ENCODE data around the gene PIEZO1. TPM values are rescaled to one million over a fixed set of nuclear protein-coding genes. Genes with fewer than 3 reads are reported as not detected.

The PIEZO1 gene
- total RNA-seq, 1 experiment from 2014 or later = 224 TPM

DNA sequence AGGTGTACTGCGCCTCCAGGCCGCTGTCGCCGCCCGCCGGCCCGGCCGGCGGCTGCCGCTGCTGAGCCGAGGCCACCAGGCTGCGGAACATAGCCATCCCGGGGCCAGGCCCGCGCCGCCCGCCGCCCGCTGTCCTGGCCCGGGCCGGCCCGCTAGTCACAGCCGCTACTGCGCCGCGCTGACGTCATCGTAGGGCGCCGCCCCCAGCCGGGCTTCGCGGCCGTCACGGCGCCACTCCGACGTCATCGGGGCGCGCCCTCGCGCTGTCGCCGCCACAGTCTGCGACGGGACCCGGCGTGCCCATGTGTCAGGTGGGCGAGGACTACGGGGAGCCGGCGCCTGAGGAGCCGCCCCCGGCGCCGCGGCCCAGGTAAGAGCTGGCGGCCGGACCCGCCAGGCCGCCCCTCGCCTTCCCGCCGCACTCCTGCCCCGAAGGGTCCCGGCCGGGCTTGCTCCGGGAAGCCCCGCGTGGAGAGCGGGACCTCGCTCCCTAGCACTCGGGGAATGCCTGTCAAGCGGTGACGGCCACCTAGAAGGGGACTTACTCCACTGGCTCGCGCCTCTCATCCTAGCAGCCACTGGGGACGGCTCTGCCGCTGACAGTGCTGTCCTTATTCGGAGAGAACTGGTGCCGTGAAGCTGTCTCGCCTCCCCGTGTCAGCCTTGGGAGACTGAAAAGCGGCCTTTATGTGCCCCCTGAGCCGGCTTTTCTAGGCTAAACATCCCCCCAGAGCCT is 78.6 kb downstream of the PIEZO1 start, which contains the start of the genes CTU2 and RNF166 (continued):
- TF ChIP-seq REST (IDR thresholded peaks at IDR 0.05; ENCODE audit: low read depth) (no peak), SRF (IDR thresholded peaks at IDR 0.05; ENCODE audit: low read depth) (peak; percentile 99), POLR2AphosphoS5 (IDR thresholded peaks at IDR 0.05; ENCODE audit: low read depth, low read length) (peak; percentile 94), FOSL1 (IDR thresholded peaks at IDR 0.05; ENCODE audit: low read depth) (no peak)

DNA sequence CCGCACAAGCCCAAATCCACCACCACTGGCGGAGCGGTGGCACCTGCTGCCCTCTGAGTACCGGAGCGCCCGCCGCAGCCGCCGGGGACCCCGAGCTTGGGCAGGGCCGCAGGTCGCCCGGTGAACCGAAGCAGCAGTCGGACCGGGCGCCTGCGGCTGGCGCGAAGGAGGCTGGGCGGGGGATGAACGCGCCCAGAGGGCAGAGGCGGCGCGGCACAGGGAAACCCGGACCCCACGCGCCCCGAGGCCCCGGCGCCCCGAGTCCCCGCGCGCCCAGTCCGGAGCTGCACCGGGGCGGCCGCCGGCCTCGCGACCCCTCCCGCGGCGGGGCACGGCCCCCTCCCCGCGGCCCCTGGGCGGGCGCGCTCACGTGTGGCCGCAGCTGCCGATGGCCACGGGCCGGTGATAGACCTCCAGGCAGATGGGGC is 79.2 kb downstream of the PIEZO1 start:
- ATAC-seq (peak; percentile 46), DNase-seq (ENCODE audit: low read depth, low spot score) (no peak)
- H3K79me2 ChIP-seq (ENCODE audit: insufficient read depth, low read length) = peaks cover 53% of the 10 kb centered on the region
- POLR2A ChIA-PET = no interaction called here
- H3K4me2 ChIP-seq (ENCODE audit: low read length) = peak overlapping the region; percentile 84
- no peak overlapping the region for H2AFZ ChIP-seq (ENCODE audit: low read depth, low read length, poor library complexity, severe bottlenecking)
- CTCF ChIA-PET = interaction anchor here (1.1 kb wide), 1 partner anchor 32 kb away, joined by 5 read pairs; no protein-coding TSS in a partner anchor
- H3K4me1 ChIP-seq (ENCODE audit: control insufficient read depth in 1 of 2, insufficient read depth in 2 of 2, low read length in 2 of 2) = peaks cover 17 to 19% of the 10 kb centered on the region in 2 experiments
- H3K36me3 ChIP-seq (ENCODE audit: control insufficient read depth in 1 of 2, insufficient read depth in 2 of 2, low read length in 2 of 2) = 0 out of 4 replicates have a peak, but pooled peaks cover 2 to 5% of the 10 kb centered on the region in 2 experiments
- no peaks in the 10 kb centered on the region for H3K9me2 ChIP-seq (ENCODE audit: insufficient read depth)
- intact Hi-C loops (cut with micrococcal nuclease) = no loop called here
- H4K20me1 ChIP-seq (ENCODE audit: insufficient read depth) = no peaks in the 10 kb centered on the region
- peak overlapping the region; percentile 76 for H3K9ac ChIP-seq (ENCODE audit: low read length)
- TF ChIP-seq POLR2AphosphoS5 (IDR thresholded peaks at IDR 0.05; ENCODE audit: low read depth, low read length) = no peak
- no peak for TF ChIP-seq EZH2phosphoT487 (IDR thresholded peaks at IDR 0.05; ENCODE audit: borderline replicate concordance)
- no peak for TF ChIP-seq ZNF274 (IDR thresholded peaks at IDR 0.05; ENCODE audit: low read depth, low read length)
- no peak for TF ChIP-seq REST (IDR thresholded peaks at IDR 0.05; ENCODE audit: low read depth)
- TF ChIP-seq, protein P1, sequence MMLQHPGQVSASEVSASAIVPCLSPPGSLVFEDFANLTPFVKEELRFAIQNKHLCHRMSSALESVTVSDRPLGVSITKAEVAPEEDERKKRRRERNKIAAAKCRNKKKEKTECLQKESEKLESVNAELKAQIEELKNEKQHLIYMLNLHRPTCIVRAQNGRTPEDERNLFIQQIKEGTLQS (IDR thresholded peaks at IDR 0.05) = no peak
- H3K4me3 ChIP-seq (replicated peaks in 1 of 2; ENCODE audit: low read depth in 1 of 2, low read length in 2 of 2) = peak overlapping the region; percentile 85 to 100
- no peaks in the 10 kb centered on the region for H3K27me3 ChIP-seq (ENCODE audit: insufficient read depth, low read length)
- no peaks in the 10 kb centered on the region for H3K9me3 ChIP-seq (ENCODE audit: control insufficient read depth in 1 of 2, insufficient read depth in 1 of 2, low read depth in 1 of 2, low read length in 2 of 2)
- peak overlapping the region; percentile 73 for H3K27ac ChIP-seq (ENCODE audit: low read depth, low read length)
- RAD21 ChIA-PET (ENCODE audit: low non-redundant PET in 1 of 2, low total read pairs in 2 of 2, uncharacterized antibody in 2 of 2, unreplicated experiment in 2 of 2) = no interaction called here
- BruUV-seq (replicated peaks) = no TSS peak

All from HCT116 (cell line).